Measurements from ENCODE around the gene RGS16.

Gene RGS16

GRCh38 chr1:182629080-182629479, 24.9 kb upstream of the RGS16 start:
- no peak for DNase-seq

DNA sequence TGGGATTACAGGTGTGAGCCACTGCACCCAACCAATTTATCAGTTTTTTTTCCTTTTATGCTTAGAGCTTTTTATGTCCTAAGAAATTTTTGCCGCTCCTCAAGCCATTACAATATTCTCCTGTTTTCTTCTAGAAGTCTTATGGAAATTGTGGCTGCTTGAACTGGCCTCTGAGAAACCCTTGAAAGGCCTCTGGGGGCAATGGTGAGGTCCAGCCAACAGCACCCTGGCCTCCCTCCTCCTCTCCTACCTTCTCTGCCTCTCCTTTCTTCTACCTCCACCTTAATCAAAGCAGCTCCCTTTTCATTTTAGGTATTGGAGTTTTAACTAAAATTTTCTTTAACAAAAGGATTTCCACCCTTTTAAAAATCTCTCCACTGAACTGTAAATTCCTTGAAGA, 24.5 kb upstream of the RGS16 start:
- DNase-seq, result no peak

GRCh38 chr1:182627622-182628021, 23.4 kb upstream of the RGS16 start:
- DNase-seq, result no peak

GRCh38 chr1:182626527-182626926, 22.3 kb upstream of the RGS16 start:
- no peak for DNase-seq

DNA sequence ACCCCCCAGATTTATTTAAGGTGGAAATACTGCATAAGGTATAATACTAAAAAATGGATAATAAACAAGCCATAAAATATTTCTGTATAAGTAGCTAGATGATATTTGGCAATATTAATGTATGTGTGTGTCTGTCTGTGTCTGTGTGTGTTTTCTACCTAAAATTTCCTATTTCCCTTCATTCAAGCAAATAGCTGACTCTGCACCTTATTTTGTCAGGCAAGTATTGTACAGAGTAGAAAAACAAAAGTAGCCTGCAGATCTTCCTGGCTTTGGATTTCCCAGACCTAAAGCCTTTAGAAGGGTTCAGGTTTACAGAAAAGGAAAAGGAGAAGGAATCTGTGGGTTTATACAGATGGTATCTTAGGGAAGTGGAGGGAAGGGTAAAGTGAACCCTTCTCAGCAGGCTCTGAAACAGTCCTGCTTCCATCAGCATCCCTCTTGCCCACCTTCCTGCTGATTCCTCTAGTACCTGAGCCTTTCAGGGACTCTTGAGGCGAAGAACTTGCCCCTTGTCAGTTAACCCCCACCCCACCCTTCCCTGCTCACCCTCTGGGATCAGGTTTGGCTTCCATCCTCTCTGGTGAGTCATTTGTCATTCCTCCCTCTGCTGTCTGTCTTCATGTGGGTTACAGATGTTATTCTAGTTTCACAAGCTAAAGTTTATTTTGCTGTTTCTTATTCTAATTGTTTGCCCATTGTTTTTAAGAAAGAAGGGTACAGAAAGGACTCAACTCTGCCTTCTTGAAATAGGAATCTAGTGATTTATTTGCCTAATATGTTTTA, 21.7 kb upstream of the RGS16 start:
- no peak for DNase-seq

- no peak for DNase-seq
Measured at GRCh38 chr1:182625024-182625423, 20.8 kb upstream of the RGS16 start.

- no peak for DNase-seq
Measured at GRCh38 chr1:182624577-182624976, 20.4 kb upstream of the RGS16 start.

GRCh38 chr1:182622901-182623528, 18.8 kb upstream of the RGS16 start:
- no peak for DNase-seq

GRCh38 chr1:182621906-182622305, 17.7 kb upstream of the RGS16 start:
- no peak for DNase-seq

DNA sequence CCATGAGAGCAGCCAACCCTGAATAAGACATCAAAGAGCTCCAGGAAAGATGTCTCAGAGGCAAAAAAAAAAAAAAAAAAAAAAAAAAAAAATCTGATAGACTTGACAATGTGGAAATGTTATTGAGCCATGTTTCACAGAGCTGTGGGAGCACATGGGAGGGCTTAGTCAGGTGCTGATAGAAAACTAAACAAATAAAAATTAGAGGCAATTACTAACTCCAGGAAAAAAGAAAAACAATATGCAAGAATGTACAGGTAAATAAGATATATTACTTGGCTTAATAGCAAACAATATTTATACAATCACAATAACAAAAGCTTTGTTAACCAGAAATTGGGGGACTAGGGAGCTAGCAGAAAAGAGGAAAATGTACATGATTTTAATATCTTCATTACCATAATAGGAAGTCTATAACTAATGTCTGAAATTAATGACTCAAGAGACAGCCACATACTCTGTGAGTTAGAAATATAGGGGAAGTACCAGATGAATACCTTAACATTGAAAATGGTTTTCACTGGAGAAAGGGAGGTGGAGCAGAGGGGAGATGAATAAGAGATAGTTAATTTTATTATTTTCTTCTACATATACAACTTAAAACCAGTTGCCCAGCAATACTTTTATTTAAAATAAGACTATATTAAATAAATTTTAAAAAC, 16.9 kb upstream of the RGS16 start:
- no peak for DNase-seq

DNA sequence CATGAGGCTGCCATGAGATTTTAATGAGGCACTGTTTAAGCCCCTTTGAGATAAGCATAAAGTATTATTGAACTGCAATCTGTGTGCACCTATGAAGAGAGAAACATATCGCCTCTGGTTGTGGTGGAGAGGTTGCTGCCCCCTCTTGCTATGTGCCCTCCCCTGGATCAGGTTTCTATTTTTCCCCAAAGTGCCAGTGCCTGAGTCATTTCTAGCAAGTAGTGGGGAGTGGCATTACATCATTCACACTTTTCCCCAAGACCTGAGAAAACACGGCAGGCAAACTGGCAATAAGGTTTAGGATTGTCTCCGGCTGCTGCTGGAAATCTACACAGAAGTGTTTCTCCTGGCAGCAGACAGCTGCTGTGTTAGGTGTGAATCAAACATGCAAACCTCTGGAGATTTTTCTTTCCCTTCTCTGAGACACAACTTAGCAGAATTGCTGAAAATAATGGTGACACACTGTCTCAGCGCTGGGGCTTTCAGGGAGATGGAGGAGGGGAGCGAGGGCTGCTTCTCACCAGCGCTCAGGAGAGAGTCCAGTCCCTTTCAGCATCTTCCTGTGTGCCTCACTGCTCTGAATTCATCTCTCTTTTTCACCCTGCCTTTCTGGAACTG, 13.7 kb upstream of the RGS16 start:
- no peak for DNase-seq

- DNase-seq, result no peak
Measured at GRCh38 chr1:182617014-182617429, 12.8 kb upstream of the RGS16 start.

DNA sequence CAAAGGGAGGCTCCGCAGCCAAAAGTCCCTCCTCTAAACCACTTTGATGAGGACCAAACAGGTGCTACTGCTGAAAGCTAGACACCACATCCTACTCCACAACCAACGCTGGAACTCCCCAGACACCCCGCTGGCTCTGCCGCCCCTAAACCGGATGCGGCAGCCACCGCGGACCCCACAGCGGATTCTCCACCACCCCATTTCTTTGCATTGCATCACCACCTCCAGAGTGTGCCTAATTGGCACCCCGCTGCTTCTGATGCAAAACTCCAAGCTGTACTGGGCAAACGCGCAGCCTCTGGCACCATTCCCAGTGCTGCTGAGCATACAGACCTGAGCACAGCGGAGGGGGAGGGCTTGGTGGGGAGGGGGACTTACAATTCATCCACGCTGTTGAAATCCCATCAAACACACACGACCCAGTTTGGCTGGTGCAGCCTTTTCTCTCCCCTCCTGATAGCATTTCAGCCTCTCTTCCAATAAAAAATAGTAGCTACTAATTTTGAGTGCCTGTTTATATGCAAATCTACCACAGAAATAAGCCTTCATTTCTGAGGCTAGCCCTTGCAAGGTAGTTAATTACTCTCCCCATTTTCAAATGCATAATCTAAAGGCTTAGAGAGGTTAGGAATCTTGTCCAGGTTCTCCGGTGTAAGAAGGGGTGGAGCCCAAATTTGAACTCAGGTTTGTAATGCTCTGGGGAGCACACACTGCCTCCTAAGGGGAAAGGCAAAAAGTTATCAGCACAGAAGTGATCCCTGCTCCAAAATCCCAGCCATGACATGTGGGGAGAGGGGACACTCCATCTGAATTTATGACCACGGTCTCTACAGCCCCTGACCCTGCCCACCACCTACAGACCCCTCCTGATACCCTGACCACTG, 12.2 kb upstream of the RGS16 start:
- no peak for DNase-seq

- peak in 1 of 2 experiments; percentile 9 for DNase-seq
Measured at GRCh38 chr1:182615468-182616129, 11.4 kb upstream of the RGS16 start.

DNA sequence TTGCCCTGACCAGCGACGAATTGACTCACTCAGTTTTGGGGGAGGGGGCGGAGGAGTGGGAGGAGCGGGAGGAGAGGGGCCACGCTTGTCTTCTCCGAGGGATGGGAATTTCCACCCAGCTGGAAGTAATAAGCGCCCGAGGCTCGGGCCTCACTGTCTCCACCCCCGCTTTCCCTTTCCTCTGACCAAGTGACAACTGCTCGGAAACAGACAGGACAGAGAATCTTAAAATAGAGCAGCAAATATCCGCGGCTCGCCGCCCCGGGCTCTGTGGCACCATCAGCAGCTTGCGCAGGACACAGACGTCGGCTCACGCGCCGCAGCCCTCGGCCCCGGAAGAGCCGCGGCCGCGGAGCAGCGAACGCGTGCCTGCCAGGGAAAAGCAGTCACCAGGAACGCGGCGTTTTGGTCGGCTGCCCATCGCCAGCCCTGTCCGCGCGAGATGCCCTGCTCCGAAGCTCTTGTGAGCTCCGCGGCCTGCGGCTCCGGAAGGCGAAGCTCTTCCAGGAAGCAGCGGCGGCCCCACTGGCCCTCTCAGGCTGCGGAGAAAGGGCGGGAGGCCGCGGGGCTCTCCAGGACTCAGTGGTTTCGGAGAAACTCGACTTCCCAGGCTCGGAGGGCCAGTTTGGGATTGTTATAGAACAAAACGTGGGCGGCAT, 10.7 kb upstream of the RGS16 start:
- no peak for DNase-seq

- DNase-seq, result no peak
Measured at GRCh38 chr1:182611787-182612186, 7.6 kb upstream of the RGS16 start.

GRCh38 chr1:182611326-182611725, 7.1 kb upstream of the RGS16 start:
- DNase-seq, result no peak

DNA sequence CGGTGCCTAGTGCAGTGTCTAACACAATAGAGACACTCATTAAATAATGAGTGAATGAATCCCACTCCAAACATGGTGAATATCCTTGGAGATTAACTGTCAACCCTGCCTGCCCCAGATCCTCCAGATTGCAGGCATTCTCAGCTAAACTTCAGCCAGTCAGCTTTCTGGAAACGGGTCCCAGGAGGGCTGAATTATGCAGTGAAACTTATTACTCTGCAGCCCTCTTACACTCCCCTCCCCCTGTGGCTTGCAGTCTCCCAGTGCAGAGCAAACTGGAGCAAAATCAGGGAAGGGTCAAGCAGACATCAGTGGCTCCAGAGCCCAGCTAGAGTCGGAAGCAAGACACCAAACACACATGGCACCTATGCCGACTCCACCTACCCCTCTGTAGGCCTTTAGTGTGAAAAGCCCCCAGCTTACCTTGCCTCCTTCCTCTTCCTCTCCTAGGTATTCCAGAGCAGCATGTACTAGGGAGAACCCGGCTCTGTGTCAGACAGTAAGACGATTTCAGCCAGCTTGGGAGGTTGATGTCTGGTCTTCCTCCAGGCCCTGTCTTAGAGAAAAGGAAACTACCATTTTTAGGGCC, 6.5 kb upstream of the RGS16 start:
- no peak for DNase-seq

DNA sequence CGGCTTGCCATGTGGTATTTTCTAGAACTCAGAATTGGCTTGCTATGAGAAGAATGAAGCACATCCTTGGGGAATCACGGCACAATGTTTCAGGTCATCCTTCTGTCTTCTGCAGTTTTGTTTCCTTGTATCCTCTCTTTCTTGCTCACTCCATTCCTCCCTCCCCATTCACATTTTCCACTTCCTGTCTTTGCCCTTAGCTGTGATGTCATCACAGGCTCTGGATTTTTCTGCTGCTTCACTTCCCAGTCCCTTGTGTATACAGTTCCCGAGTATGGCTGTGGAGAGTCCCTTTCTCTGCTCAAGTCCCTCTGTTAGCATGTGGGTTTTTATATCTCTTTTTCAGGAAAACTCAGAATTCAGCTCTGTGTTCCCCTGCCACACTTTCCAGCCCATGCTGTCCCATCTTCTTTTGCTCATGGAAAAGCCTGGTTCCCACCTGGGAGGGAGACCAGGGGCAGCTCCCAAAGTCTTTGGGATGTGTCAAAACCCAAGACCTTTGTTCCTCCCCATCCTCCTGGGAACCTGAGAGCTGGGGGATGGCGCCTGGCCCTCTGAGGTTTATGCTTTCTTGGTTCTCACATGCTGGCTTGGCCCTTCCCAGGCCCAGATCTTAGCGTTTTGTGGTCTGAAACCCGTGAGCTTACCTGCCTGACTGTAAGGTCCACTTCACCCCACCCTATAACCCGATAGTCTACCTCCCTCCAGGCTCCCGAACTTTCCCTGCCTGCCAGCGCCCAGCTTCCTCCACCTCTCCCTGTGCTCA, 4.8 kb upstream of the RGS16 start:
- no peak for DNase-seq

- DNase-seq, result no peak
Measured at GRCh38 chr1:182608236-182608635, 4.0 kb upstream of the RGS16 start.
